ENCODE measurements around the gene ADGRD2. TPM values are rescaled to one million over a fixed set of nuclear protein-coding genes. Genes with fewer than 3 reads are reported as not detected.

The ADGRD2 gene
- total RNA-seq, 1 donor, result not detected

- no peak overlapping the region for H3K4me3 ChIP-seq (ENCODE audit: low read depth, low read length)
- TF ChIP-seq CTCF (IDR thresholded peaks at IDR 0.05; ENCODE audit: insufficient read depth, low read length), result no peak
- no peak for DNase-seq (ENCODE audit: low read depth)
Measured at GRCh38 chr9:124481115-124481514, 30.9 kb downstream of the ADGRD2 start.

- no peak overlapping the region for H3K4me3 ChIP-seq (ENCODE audit: low read depth, low read length)
- DNase-seq (ENCODE audit: low read depth), result no peak
- no peak for TF ChIP-seq CTCF (IDR thresholded peaks at IDR 0.05; ENCODE audit: insufficient read depth, low read length)
Measured at GRCh38 chr9:124482431-124483031, 32.3 kb downstream of the ADGRD2 start.

- no peak for DNase-seq (ENCODE audit: low read depth)
- no peak for TF ChIP-seq CTCF (IDR thresholded peaks at IDR 0.05; ENCODE audit: insufficient read depth, low read length)
Measured at GRCh38 chr9:124483481-124483880, 33.2 kb downstream of the ADGRD2 start.

GRCh38 chr9:124485201-124485600 lies 35.0 kb downstream of the ADGRD2 start:
- H3K4me3 ChIP-seq (ENCODE audit: low read depth, low read length), result no peak overlapping the region
- no peak for TF ChIP-seq CTCF (IDR thresholded peaks at IDR 0.05; ENCODE audit: insufficient read depth, low read length)
- DNase-seq (ENCODE audit: low read depth), result no peak

More at GRCh38 chr9:124483481-124483880, 33.2 kb downstream of the ADGRD2 start:
- no peak overlapping the region for H3K4me3 ChIP-seq (ENCODE audit: low read depth, low read length)

- DNase-seq (ENCODE audit: low read depth), result no peak
- no peak overlapping the region for H3K4me3 ChIP-seq (ENCODE audit: low read depth, low read length)
- TF ChIP-seq CTCF (IDR thresholded peaks at IDR 0.05; ENCODE audit: insufficient read depth, low read length), result no peak
Measured at GRCh38 chr9:124485936-124486335, 35.7 kb downstream of the ADGRD2 start.

- no peak overlapping the region for H3K4me3 ChIP-seq (ENCODE audit: low read depth, low read length)
- TF ChIP-seq CTCF (IDR thresholded peaks at IDR 0.05; ENCODE audit: insufficient read depth, low read length), result no peak
Measured at GRCh38 chr9:124486778-124487259, 36.6 kb downstream of the ADGRD2 start.

More at GRCh38 chr9:124486778-124487259, 36.6 kb downstream of the ADGRD2 start:
- no peak for DNase-seq (ENCODE audit: low read depth)
